Fibroblast of mammary gland (primary cell): Measurements from ENCODE around the gene ALDH1L1.

Experiments used
- DNase-seq: peaks from one replicate; pipeline ENCODE4 v3.0.0-alpha.2; 2010; ENCODE audit warnings: low read depth
- H3K4me3 ChIP-seq: 2 replicates; pipeline ENCODE4 v1.5.1; 2011; ENCODE audit warnings: low read depth, mild to moderate bottlenecking, low read length, moderate library complexity; ENCODE audit not compliant: control insufficient read depth
- TF ChIP-seq, protein P1 (sequence below): conservative IDR thresholded peaks from 2 replicates; pipeline ENCODE4 v1.5.1; 2011; ENCODE audit warnings: low read depth, low read length, inconsistent platforms; ENCODE audit not compliant: control insufficient read depth, insufficient read depth

The ALDH1L1 gene

DNA sequence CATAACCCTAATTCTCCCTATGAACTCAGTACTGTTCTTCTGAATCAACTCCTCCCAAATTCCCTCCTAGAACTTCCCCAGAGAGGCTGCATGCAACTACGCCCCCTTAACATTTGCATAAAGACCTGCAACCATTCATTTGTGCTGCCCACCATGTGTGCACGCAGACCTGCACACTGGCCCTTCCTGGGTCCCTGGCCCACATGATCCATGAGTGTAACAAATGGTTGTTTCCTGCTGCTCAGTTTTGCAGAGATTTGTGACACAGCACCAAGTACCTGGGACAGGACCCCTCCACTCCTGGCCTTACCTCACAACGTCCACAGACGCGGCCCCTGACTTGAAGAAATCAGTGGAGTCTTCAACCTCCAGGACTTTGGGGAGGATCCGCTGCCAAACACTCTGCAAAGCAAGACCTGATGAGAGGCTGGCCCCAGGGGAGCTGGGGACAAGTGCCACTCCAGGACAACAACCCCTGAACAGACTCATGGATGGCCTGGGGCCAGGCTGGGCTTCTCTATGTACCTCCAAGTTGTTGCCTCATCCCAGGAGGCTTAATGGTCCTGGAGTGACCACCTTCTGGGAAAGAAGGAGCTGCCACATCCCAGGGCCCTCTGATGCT, 33.8 kb downstream of the ALDH1L1 start:
- TF ChIP-seq, protein P1, sequence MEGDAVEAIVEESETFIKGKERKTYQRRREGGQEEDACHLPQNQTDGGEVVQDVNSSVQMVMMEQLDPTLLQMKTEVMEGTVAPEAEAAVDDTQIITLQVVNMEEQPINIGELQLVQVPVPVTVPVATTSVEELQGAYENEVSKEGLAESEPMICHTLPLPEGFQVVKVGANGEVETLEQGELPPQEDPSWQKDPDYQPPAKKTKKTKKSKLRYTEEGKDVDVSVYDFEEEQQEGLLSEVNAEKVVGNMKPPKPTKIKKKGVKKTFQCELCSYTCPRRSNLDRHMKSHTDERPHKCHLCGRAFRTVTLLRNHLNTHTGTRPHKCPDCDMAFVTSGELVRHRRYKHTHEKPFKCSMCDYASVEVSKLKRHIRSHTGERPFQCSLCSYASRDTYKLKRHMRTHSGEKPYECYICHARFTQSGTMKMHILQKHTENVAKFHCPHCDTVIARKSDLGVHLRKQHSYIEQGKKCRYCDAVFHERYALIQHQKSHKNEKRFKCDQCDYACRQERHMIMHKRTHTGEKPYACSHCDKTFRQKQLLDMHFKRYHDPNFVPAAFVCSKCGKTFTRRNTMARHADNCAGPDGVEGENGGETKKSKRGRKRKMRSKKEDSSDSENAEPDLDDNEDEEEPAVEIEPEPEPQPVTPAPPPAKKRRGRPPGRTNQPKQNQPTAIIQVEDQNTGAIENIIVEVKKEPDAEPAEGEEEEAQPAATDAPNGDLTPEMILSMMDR: no peak
- no peak for DNase-seq
- no peak overlapping the region for H3K4me3 ChIP-seq

DNA sequence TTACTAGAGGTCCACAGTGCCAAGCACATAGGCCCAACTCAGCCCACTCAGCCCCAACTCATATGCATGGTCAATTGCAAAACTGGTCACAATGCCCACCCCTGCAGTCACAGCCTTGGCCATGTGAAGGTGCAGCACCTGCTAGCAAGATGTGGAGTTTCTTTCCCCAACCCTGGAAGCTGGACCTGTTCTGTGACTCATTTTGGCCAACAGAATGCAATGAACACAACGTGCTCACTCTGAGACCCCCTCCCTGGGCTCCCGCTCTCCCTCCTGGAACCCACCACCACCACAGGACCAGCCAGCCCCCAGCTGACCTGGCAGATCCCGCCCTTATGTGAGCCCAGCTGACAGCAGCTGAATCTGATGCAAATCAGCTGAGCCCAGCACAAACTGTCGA, 34.4 kb downstream of the ALDH1L1 start:
- no peak overlapping the region for H3K4me3 ChIP-seq
- TF ChIP-seq, protein P1: no peak
- DNase-seq: no peak

DNA sequence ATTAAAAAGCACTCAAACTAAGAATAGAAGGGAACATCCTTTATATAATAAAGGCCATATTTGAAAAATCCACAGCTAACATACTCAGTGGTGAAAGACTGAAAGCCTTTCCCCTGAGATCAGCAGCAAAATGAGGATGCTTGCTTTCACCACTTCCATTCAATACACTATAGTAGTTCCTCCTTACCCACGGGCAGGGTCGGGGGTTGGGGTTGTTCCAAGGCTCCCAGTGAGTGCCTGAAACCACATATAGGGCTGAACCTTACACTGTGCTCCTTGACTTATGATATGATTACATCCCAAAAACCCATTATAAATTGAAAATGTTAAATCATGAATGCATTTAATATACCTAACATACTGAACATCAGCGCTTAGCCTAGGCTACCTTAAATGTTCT, 37.7 kb downstream of the ALDH1L1 start:
- no peak overlapping the region for H3K4me3 ChIP-seq
- no peak for DNase-seq
- TF ChIP-seq, protein P1: no peak

DNA sequence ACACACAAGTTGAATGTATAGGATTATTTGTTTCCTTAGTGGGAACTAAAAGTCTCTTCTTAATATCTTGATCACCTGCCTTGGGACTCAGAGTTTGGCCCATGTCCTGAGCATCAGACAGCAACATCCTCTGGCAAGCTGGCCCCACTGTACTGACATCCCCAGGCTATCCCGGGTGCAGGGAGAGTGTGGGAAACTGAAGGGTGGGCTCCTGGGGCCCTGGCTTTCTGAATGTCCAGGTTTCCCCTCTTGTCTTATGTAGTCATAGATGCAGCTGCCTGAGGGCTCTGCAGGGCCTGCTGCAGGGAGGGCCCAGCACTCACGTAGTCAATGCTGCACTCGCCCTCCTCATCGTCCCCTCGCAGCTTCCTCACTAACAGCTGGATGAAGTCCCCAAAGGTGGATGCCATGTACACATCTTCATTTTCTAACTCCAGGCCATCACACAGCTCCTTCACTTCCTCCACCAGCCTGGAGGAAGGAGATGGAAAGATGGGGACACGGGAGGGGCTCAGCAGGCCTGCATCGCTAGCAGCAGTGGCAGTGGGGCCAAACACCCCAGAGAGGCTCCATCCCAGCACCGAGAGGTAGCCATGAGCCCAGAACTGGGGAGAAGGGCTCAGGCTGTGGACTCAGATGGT, 42.8 kb downstream of the ALDH1L1 start:
- DNase-seq: no peak
- H3K4me3 ChIP-seq: no peak overlapping the region
- TF ChIP-seq, protein P1: no peak

DNA sequence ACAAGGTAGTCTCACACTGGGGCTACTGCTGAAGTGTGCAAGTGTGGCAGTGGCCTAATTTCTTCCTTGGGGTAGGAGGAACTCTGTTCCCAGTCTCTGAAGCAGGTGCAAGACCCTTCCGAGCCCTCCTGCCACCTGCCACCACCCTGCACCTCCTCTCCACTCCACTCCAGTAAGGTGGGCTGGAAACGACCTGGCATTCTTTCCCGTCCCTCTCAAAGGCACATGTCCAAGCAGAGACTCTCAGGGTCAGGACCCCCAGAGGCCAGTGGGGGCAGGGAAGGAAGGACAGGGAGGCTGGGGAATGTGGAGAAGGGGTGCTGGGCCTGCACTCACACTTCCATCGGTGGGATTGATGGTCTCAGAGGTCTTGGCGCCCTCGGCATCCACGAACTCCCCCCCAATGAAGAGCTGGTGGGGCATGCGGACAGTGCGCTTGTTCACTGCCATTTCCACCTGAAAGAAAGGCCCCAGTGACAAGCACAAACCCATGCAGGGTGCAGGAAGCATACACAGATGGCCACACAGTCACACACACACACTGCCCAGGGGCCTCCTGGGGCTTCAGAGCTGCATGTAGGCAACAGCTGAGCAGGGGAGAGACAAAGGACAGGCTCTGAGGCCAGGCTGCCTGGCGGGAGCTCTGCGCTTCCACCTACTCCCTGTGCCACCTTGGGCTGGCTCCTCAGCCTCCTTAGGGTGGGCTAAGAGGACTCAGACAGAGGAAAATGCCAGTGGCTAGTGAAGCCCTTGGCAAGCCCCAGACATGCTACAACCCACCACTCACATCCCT, 43.8 kb downstream of the ALDH1L1 start:
- H3K4me3 ChIP-seq: no peak overlapping the region
- TF ChIP-seq, protein P1: no peak
- no peak for DNase-seq

DNA sequence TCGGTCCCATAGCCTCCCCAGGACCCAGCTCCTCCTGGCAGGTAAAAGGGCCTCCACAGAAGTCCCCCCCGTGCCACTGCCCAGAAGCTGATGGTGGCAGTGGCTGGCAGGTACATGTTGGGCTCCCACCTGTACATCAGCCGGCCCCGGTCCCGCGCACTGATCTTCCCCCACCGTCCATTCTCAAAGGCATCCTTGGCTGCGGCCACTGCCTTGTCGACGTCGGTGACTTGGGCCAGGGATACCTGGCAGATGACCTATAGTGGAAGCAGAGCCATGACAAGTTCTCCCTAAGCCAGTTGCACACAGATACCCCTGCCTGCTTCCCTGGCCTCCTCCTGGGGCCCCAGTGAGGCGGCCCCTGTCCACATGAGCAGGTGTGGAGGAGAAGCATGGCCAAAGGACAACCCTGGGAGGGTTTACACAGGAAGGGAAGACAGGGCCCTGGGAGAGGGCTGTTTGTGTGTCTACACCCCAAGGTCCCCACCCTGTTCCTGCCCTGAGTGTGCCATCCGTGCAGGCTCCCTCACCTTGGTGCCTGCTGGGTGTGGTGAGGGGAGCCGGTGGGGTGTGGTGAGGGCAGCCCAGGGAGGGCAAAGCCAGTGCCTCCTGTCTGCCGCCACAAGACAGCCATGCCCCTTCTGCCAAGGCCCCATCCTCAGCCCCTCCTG, 44.8 kb downstream of the ALDH1L1 start:
- no peak overlapping the region for H3K4me3 ChIP-seq
- no peak for DNase-seq
- TF ChIP-seq, protein P1: no peak
